HepG2 (cell line): ENCODE results near the gene NAMPT. TPM values are rescaled to one million over a fixed set of nuclear protein-coding genes. Genes with fewer than 3 reads are reported as not detected.

ENCODE experiments used
- ATAC-seq: fragments of 200-7000 bp; cut with Tn5 transposase; 3 replicates; pipeline ENCODE4 v1.9.1; 2020; ENCODE audit warnings: mild to moderate bottlenecking, moderate library complexity
- BruUV-seq: library from RNA; stranded (reverse); fragments of 400-500 nt; replicated peaks from 2 replicates; lab custom pipeline; 2021; lab: Mats Ljungman, UMichigan
- CTCF ChIA-PET: fragments of 300-600 bp; formaldehyde crosslinking; extraction: SDS; loops from one replicate; lab custom pipeline; 2021; ENCODE audit warnings: low total read pairs, inconsistent platforms, low intra/inter-chr PET ratio; lab: Yijun Ruan, JAX
- POLR2A ChIA-PET: fragments of 350-600 bp; sonication (Branson Sonifier 250); formaldehyde crosslinking; loops from one replicate; lab custom pipeline; 2020; ENCODE audit warnings: antibody characterized with exemption, inconsistent platforms; lab: Yijun Ruan, JAX
- DNase-seq: peaks from one replicate; pipeline ENCODE4 v3.0.0-alpha.2; 2015; ENCODE audit warnings: low spot score
- FAIRE-seq: peaks from 3 replicates; lab custom pipeline; 2011; peaks lifted over from hg19 to GRCh38; lab: Jason Lieb, UNC
- H2AFZ ChIP-seq: one replicate; pipeline ENCODE4 v1.6.1; 2011; ENCODE audit warnings: low read length, inconsistent platforms
- H3K27ac ChIP-seq: fragments of 300-600 bp; 3 replicates; pipeline ENCODE4 v1.8.0; 2011; ENCODE audit warnings: mixed run types, mild to moderate bottlenecking, mixed read lengths, low read length, inconsistent platforms; ENCODE audit not compliant: insufficient read depth; ENCODE audit errors: extremely low read length
- H3K27me3 ChIP-seq, 2 experiments: fragments of 200-600 bp in 1 of 2; 2 replicates in 1 of 2; 3 replicates in 1 of 2; pipeline versions ENCODE4 v1.6.0 to v1.8.0; 2011; ENCODE audit warnings: low read length in 2 of 2, mild to moderate bottlenecking in 2 of 2, moderate library complexity in 2 of 2, inconsistent platforms in 1 of 2; ENCODE audit not compliant: insufficient read depth in 2 of 2, control insufficient read depth in 1 of 2
- H3K36me3 ChIP-seq, 2 experiments: fragments of 200-600 bp in 1 of 2; replicated peaks in 1 of 2; 2 replicates in 1 of 2; 3 replicates in 1 of 2; pipeline versions ENCODE4 v1.5.1 to v1.8.0; 2011; ENCODE audit warnings: low read length in 2 of 2, inconsistent platforms in 1 of 2; ENCODE audit not compliant: insufficient read depth in 2 of 2, control insufficient read depth in 1 of 2
- H3K4me1 ChIP-seq: 2 replicates; pipeline ENCODE4 v1.5.1; 2012; ENCODE audit warnings: low read length, inconsistent platforms; ENCODE audit not compliant: insufficient read depth
- H3K4me2 ChIP-seq: 2 replicates; pipeline ENCODE4 v1.6.0; 2011; ENCODE audit warnings: low read depth, low read length, inconsistent platforms
- H3K4me3 ChIP-seq, 3 experiments: fragments of 200-600 bp in 1 of 3; sonication (generic), shearing (Covaris generic) in 1 of 3; replicated peaks in 1 of 3; 2 replicates each; pipeline ENCODE4 v1.5.1; 2011 to 2016; ENCODE audit warnings: low read length in 3 of 3, inconsistent platforms in 2 of 3, low read depth in 2 of 3, mild to moderate bottlenecking in 2 of 3, control low read depth in 1 of 3, mixed read lengths in 1 of 3; ENCODE audit not compliant: insufficient read depth in 1 of 3
- H3K79me2 ChIP-seq: one replicate; pipeline ENCODE4 v1.6.1; 2011; ENCODE audit warnings: low read length, inconsistent platforms; ENCODE audit not compliant: insufficient read depth
- H3K9ac ChIP-seq: 2 replicates; pipeline ENCODE4 v1.6.0; 2011; ENCODE audit warnings: mild to moderate bottlenecking, low read depth, low read length, inconsistent platforms; ENCODE audit not compliant: insufficient read depth
- H3K9me3 ChIP-seq: 2 replicates; pipeline ENCODE4 v1.5.1; 2012; ENCODE audit warnings: mild to moderate bottlenecking, low read length
- H4K20me1 ChIP-seq: 2 replicates; pipeline ENCODE4 v1.6.0; 2011; ENCODE audit warnings: inconsistent platforms, mild to moderate bottlenecking, low read length, moderate library complexity; ENCODE audit not compliant: insufficient read depth
- FLYWCH1 ChIP-seq: sonication (generic); formaldehyde crosslinking; IDR thresholded peaks from 2 replicates; pipeline ENCODE4 v1.8.1; 2023; ENCODE audit warnings: mild to moderate bottlenecking, missing genetic modification reagents
- GLI4 ChIP-seq: sonication (generic); formaldehyde crosslinking; IDR thresholded peaks from 2 replicates; pipeline ENCODE4 v1.5.1; 2020; ENCODE audit warnings: missing genetic modification reagents, mild to moderate bottlenecking, moderate library complexity, borderline replicate concordance
- PHF20 ChIP-seq: sonication (generic); formaldehyde crosslinking; IDR thresholded peaks from 2 replicates; pipeline ENCODE4 v1.5.0; 2020; ENCODE audit warnings: mild to moderate bottlenecking, missing genetic modification reagents
- RAD21 ChIP-seq: fragments of 450-650 bp; formaldehyde crosslinking; IDR thresholded peaks from 2 replicates; pipeline ENCODE4 v1.5.0; 2020; ENCODE audit warnings: mild to moderate bottlenecking
- RAD51 ChIP-seq: fragments of 450-650 bp; IDR thresholded peaks from 2 replicates; pipeline ENCODE4 v1.6.1; 2016; ENCODE audit warnings: borderline replicate concordance
- ZNF460 ChIP-seq: sonication (generic); formaldehyde crosslinking; IDR thresholded peaks from 2 replicates; pipeline ENCODE4 v1.5.1; 2020; ENCODE audit warnings: missing genetic modification reagents, mild to moderate bottlenecking, borderline replicate concordance
- ZNF782 ChIP-seq: sonication (generic); formaldehyde crosslinking; IDR thresholded peaks from 2 replicates; pipeline ENCODE4 v1.4.0; 2020; ENCODE audit warnings: missing genetic modification reagents, mild to moderate bottlenecking, borderline replicate concordance
- WGBS: methylation state at CpG from one replicate; pipeline ENCODE4 v1.1.6; 2017; ENCODE audit warnings: low lambda C conversion rate; 5-methylcytosine and 5-hydroxymethylcytosine counted together
- in situ Hi-C: cut with HindIII; loops from 2 replicates; pipeline ENCODE4 v1.10.0; 2017; ENCODE audit warnings: low pct_unique_long_range_greater_than_20kb; ENCODE audit not compliant: extremely low pct_ligation_motif_present
- intact Hi-C: fragments of 100-400 bp; cut with micrococcal nuclease; formaldehyde crosslinking; loops from one replicate; pipeline ENCODE4 v1.10.0; 2022; ENCODE audit not compliant: unreplicated experiment
- polyA plus RNA-seq, 8 experiments: library from polyadenylated mRNA; depleted of rRNA in 3 of 8; stranded (reverse) in 7 of 8; unstranded in 1 of 8; fragments of >200 nt; fragmentation: Illumina TruSeq in 4 of 8; extraction: Trizol in 4 of 8; gene quantifications; 2 replicates each; pipeline versions ENCODE4 v1.2.1 to v1.2.3, GENCODE V29; 2011 to 2016; ENCODE audit warnings: low read depth in 4 of 8, missing spikeins in 1 of 8, mixed read lengths in 1 of 8; ENCODE audit not compliant: insufficient read depth in 1 of 8
- total RNA-seq, 5 experiments: library from RNA; depleted of rRNA; stranded (reverse); fragments of >200 nt; fragmentation: Illumina TruSeq; extraction: Trizol; gene quantifications; 2 replicates each; pipeline ENCODE4 v1.2.3, GENCODE V29; 2016; ENCODE audit warnings: low read depth in 1 of 5
- TF ChIP-seq, protein P1 (sequence below): IDR thresholded peaks from 2 replicates; pipeline ENCODE4 v1.4.0; 2020; ENCODE audit warnings: mild to moderate bottlenecking, missing genetic modification reagents
- TF ChIP-seq, protein P2 (sequence below): sonication (generic); formaldehyde crosslinking; conservative IDR thresholded peaks from 2 replicates; pipeline ENCODE4 v1.5.0; 2020; ENCODE audit warnings: missing genetic modification reagents
- TF ChIP-seq, protein P3 (sequence below): sonication (generic); formaldehyde crosslinking; IDR thresholded peaks from 2 replicates; pipeline ENCODE4 v1.5.0; 2020; ENCODE audit warnings: missing genetic modification reagents
- TF ChIP-seq, protein P4 (sequence below): sonication (generic); formaldehyde crosslinking; IDR thresholded peaks from 2 replicates; pipeline ENCODE4 v1.5.0; 2020; ENCODE audit warnings: missing genetic modification reagents

Gene NAMPT
- total and polyA plus RNA-seq, 2 of the 13 experiments (the other 11 are each of a cell fraction or from before 2014, with no cell fraction given), result 15.8 to 67.7 TPM

DNA sequence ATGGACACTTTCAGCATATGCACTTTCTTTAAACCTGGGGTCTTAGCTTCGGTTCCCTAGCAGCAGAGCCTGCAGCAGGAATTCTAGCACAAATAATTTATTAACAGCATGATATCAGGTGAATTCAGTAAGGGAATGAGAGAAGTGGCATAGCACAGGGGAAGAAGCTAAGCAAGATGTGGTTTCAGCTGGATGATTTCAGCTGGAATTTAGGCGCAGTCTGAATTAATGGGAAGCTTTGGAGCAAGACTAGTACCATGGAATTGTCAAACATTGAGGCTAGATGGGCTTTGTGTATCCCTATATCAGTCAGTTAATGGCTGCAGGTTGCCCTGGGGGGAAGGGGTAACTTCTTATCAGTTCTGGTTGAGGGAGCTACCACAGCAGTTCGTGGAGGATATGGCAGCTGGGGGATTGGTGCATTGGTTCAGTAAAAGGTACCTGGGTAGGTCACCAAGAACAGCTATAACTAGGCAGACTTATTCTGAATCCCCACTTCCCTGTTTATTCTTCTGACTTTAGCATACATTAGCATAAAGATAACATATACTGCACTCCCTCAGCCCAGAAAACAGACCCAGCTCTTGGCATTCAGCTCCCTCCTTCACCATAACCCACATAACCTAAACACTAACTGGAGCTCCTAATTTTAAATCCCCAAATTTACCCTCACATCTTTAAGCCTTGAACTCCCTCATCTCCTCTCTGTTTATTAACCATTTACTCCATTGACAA, 46.8 kb upstream of the NAMPT start:
- intact Hi-C loops, result no loop called here
- no peak for DNase-seq
- in situ Hi-C loops, result no loop called here
- ChIA-PET POLR2A (interaction anchor here (2.0 kb wide), 1 partner anchor 46 kb away, joined by 5 read pairs; the partner anchor contains the start of gene NAMPT), CTCF (no interaction called here)
- Histone ChIP-seq H3K9me3 (no peaks in the 10 kb centered on the region), H3K27ac (no peak overlapping the region), H4K20me1 (no peaks in the 10 kb centered on the region), H3K27me3 (no peaks in the 10 kb centered on the region; a peak in 1 of 5 replicates), H3K79me2 (no peaks in the 10 kb centered on the region), H2AFZ (no peak overlapping the region), H3K4me3 (no peak overlapping the region), H3K4me2 (no peak overlapping the region), H3K36me3 (no peaks in the 10 kb centered on the region), H3K9ac (no peak overlapping the region), H3K4me1 (peaks cover 27% of the 10 kb centered on the region)
- no TSS peak for BruUV-seq
- ATAC-seq, result no peak
- 2% methylated on average over 3 of the region's 3 CpGs for WGBS
- no peak for FAIRE-seq
- TF ChIP-seq, protein P1, sequence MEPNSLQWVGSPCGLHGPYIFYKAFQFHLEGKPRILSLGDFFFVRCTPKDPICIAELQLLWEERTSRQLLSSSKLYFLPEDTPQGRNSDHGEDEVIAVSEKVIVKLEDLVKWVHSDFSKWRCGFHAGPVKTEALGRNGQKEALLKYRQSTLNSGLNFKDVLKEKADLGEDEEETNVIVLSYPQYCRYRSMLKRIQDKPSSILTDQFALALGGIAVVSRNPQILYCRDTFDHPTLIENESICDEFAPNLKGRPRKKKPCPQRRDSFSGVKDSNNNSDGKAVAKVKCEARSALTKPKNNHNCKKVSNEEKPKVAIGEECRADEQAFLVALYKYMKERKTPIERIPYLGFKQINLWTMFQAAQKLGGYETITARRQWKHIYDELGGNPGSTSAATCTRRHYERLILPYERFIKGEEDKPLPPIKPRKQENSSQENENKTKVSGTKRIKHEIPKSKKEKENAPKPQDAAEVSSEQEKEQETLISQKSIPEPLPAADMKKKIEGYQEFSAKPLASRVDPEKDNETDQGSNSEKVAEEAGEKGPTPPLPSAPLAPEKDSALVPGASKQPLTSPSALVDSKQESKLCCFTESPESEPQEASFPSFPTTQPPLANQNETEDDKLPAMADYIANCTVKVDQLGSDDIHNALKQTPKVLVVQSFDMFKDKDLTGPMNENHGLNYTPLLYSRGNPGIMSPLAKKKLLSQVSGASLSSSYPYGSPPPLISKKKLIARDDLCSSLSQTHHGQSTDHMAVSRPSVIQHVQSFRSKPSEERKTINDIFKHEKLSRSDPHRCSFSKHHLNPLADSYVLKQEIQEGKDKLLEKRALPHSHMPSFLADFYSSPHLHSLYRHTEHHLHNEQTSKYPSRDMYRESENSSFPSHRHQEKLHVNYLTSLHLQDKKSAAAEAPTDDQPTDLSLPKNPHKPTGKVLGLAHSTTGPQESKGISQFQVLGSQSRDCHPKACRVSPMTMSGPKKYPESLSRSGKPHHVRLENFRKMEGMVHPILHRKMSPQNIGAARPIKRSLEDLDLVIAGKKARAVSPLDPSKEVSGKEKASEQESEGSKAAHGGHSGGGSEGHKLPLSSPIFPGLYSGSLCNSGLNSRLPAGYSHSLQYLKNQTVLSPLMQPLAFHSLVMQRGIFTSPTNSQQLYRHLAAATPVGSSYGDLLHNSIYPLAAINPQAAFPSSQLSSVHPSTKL (CRISPR knock-in tag), result no peak
- TF ChIP-seq, protein P2, sequence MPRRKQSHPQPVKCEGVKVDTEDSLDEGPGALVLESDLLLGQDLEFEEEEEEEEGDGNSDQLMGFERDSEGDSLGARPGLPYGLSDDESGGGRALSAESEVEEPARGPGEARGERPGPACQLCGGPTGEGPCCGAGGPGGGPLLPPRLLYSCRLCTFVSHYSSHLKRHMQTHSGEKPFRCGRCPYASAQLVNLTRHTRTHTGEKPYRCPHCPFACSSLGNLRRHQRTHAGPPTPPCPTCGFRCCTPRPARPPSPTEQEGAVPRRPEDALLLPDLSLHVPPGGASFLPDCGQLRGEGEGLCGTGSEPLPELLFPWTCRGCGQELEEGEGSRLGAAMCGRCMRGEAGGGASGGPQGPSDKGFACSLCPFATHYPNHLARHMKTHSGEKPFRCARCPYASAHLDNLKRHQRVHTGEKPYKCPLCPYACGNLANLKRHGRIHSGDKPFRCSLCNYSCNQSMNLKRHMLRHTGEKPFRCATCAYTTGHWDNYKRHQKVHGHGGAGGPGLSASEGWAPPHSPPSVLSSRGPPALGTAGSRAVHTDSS (CRISPR knock-in tag), result no peak
- TF ChIP-seq PHF20 (no peak), RAD21 (CRISPR knock-in tag) (no peak), ZNF782 (CRISPR knock-in tag) (no peak), ZNF460 (CRISPR knock-in tag) (no peak), RAD51 (no peak), GLI4 (no peak), FLYWCH1 (CRISPR knock-in tag) (no peak)
- TF ChIP-seq, protein P3, sequence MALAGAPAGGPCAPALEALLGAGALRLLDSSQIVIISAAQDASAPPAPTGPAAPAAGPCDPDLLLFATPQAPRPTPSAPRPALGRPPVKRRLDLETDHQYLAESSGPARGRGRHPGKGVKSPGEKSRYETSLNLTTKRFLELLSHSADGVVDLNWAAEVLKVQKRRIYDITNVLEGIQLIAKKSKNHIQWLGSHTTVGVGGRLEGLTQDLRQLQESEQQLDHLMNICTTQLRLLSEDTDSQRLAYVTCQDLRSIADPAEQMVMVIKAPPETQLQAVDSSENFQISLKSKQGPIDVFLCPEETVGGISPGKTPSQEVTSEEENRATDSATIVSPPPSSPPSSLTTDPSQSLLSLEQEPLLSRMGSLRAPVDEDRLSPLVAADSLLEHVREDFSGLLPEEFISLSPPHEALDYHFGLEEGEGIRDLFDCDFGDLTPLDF (CRISPR knock-in tag), result no peak
- TF ChIP-seq, protein P4, sequence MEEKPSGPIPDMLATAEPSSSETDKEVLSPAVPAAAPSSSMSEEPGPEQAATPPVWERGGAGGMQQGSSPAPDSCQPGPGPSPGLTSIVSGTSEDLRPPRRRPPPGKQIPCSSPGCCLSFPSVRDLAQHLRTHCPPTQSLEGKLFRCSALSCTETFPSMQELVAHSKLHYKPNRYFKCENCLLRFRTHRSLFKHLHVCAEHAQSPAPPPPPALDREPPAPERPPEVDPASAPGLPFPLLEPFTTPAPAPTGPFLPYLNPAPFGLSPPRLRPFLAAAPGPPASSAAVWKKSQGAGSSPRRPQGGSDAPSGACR (CRISPR knock-in tag), result no peak
